GM19452 (cell line): ENCODE results near the gene COL28A1.

ENCODE experiments used
- ATAC-seq: cut with Tn5 transposase; IDR thresholded peaks from one replicate; pipeline ENCODE4 v1.9.1; 2021; ENCODE audit not compliant: unreplicated experiment

Gene COL28A1

DNA sequence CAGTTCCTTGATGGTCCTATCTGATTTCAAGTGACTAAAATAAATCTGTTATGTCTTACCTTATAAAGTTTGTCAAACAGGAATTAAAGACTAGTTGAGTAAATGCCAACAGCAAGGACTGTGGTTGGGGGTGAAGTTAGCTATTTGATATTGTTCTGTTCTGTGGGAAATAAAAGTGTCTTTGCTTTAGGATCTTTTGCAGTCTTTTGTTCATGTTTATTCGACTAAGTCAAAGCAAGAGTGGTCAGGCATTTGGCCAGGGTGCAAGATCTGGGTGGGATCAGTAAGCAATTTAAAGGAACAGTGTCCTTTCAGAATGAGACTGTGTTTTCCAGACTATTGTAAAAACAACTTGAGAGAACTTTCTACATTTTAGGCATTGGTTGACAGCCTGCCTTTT lies at the start of gene COL28A1:
Gene COL28A1, minus strand, starts transcription at position 183 of the 400 bp plus-strand sequence. CDS start 2,998 bp downstream, outside the sequence.
- no peak for ATAC-seq

DNA sequence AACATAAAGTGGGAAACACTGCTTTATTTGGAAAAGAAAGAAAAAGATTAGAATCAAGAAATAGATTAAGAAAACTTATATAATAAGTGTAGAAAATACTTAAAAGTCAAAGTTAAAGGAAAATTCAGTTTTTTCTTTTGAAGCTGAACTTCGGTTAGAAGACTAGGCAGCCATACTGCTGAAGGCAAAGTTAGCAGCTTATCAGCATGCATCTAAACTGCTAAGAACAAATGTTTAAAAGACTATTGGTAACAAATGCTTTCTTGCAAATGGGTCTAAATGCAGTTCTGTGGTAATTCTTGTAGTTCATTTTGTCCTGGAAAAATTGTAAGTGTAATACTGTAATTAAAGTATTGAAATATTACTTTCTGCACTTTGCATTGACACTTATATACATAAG lies 49.0 kb upstream of the COL28A1 start:
- ATAC-seq: no peak

DNA sequence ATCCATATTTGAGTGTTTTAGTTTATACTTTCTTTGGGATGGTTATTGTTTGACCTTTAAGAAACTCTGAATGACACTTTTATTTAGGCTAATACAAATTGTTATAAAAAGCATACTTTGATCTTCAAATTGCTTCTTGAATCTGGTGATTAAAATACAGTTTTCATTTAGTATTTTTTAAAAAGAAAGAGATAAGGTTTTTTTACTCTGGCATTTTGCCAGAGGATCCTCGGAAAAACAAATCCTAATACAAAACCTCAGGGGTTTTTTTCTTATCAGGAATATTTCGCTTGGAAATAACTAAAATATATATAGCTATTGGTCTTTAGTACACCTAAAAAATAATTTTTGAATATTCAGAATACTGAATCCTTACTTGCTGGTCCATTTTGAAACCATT lies 48.1 kb upstream of the COL28A1 start:
- no peak for ATAC-seq

DNA sequence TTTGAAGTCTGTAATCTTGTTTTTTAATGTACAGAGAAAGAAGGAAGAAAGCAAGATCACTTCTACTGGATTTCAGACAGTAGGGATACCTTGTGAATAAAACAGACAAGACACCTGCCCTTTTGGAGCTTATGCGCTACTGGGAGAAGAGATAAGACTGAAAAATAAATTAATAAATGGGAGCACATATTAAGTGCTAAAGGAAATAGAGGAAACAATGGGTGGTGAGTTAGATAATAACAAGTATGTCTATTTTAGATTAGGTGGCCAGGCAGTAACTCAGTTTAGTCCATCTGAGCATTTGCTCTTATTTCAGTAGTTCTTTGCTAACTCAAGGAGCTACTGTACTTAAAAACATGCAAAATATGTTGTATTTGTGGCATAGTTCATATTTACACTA lies 46.9 kb upstream of the COL28A1 start:
- ATAC-seq: no peak

DNA sequence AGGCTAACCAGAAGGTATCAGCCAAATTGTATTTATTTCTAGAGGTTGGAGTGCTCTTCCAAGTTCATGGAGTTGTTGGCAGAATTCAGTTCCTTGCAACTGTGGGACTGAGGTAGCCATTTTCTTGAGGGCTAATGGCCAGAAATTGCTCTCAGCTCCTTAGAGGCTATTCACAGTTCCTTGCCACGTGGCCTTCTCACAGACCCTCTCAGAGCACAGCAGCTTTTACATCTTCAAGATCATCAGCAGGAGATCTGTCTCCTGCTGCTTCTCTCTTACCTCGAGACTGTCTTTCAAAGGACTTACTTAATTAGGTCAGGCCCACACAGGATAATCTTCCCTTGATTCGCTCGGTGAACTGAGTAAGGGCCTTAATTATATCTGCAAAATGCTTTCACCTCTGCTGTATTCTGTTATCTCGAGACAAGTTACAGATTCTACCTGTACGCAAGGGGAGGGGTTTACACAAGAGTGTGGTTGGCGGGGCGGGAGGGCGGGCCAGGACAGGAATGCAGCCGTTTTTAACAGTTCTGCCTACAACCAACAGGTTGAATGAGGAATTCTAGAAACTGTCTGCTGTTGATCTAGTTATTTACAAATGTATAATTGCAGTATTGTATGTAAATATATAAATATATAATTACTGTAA lies 46.0 kb upstream of the COL28A1 start:
- ATAC-seq: no peak

DNA sequence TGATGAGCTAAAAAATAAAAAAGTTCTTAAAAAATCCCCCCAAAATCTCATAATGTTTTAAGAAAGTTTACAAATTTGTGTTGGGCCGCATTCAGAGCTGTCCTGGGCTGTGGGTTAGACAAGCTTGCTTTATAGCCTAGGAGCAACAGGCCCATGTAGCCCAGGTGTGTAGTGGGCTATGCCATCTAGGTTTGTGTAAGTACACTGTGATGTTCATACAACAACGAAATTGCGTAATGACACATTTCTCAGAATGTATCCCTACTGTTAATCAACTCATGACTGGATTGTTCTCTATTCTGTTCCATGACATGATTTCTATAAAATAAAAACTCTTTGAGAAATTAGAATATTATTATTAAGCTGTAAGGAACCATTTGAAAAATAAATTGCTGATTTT lies 44.0 kb upstream of the COL28A1 start:
- no peak for ATAC-seq

DNA sequence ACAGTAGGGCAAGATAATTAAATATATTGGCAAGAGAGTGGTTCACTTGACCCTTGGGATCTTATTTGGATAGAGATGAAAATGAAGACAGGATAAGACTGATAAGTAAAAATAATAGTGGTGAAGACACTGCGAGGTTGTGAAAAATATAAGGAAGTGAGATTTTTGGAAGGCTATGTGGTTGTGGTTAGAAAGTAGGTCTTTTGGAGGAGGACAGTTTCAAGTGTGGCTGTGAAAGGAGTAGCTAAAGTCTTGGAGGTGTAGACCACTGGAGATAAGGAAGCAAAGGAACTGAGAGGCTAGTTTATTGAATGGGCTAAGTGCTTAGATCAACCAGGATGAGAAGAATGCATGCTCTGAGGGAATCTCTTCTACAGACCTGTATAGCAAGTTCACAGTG lies 42.2 kb upstream of the COL28A1 start:
- ATAC-seq: no peak

DNA sequence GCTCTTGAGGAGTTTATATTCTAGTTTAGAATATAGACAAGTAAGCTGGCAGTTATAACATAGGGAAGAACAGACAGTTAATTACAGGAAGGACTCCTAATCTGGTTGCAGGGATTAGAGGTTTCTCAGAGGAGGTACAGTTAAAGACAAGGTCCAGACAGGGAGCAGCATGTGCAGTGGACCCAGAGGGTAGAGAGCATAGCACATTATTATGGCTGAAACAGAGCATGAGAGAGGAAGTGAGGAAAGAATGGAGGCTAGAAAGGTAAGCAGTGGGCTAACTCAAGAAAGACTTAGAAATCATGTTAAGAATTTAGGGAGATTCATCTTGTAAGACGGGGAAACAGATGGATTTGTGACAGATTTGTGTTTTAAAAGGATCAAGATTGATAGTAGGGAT lies 40.7 kb upstream of the COL28A1 start:
- no peak for ATAC-seq

DNA sequence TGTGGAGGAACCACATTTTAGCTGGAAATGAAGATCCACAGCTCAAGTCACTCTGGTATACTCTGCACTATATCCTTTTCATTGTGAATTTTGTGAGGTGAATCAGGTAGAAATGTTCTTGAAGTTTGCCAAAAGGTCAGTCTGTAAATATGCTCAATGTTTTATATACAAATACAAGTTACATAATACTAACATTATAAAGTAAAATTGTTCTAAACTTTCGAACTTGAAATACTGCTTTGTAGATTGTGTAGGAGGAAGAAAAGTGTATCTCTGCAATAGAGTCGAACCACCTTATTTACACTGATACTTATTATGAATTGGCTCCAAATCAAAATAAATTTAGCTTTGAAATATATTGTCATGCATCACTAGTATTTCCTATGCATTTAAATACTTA lies 38.0 kb upstream of the COL28A1 start:
- no peak for ATAC-seq

DNA sequence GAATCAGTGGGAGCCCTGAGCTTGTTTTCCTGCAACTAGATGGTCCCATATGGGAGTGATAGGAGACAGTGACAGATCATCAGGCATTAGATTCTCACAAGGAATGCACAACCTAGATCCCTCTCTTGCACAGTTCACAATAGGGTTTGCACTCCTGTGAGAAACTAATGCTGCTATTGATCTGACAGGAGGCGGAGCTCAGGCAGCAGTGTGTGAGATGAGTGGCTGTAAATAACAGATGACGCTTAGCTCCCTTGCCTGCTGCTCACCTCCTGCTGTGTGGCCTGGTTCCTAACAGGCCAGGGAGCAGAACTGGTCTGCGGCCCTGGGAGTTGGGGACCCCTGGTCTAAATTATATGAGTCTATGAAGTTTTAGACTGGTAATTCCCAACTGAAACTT lies 34.9 kb upstream of the COL28A1 start:
- ATAC-seq: no peak

DNA sequence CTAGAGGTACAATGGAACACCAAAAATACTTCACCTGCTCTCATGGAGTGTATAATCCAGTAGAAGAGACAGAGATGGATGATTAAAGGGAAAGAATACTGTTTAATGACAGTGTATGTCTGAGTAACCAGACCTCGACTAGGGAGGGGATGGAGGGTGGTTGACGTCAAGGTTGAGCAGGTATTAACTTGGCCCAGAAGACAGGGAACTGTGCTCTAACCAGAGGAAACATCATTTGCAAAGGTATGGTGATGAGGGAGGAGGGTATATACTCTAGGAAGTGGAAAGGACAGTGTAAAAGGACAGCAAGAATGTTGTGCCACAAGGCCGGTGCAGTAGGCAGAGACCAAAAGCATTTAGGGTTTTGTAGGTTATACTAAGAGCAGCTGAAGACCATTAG lies 33.9 kb upstream of the COL28A1 start:
- no peak for ATAC-seq

DNA sequence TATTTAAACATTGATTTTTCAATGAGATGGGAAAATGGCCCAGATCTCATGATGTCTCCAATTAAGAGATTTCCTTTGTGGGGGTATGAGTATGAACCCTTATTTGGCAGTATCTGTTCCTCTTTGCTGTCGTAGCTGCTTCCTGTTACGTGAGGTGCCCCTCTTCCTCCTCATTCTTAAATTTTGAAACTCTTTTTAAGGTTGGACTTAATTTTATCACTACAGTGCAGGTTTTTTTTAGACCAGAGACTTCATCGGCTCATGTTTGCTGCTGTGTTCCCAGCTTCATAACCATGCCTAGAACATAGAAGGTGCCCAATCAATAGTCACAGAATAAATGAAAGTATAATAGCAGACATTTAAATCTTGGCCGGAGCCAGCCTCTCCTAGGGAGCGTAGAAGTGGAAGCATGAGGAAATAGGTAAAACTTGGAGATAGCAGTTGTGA lies 33.4 kb upstream of the COL28A1 start:
- ATAC-seq: peak; percentile 40

DNA sequence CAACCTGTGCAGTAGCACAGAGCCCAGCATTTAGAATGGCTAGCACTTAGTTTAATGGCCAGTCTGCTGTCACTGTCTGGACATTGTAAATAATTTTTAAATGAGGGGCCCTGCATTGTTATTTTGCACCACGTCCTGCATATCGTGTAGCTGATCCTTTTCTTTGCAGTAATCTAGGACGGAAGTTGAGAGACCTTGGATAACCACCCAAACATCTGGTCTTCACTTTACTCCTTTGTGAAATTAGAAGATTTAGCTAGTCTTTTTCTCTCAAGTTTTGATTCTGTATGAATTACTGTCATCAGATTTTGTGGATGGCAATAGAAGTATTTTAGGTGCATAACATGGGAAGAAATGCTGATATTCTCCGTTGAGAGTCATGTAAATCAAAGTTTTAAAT lies 32.9 kb upstream of the COL28A1 start:
- no peak for ATAC-seq

DNA sequence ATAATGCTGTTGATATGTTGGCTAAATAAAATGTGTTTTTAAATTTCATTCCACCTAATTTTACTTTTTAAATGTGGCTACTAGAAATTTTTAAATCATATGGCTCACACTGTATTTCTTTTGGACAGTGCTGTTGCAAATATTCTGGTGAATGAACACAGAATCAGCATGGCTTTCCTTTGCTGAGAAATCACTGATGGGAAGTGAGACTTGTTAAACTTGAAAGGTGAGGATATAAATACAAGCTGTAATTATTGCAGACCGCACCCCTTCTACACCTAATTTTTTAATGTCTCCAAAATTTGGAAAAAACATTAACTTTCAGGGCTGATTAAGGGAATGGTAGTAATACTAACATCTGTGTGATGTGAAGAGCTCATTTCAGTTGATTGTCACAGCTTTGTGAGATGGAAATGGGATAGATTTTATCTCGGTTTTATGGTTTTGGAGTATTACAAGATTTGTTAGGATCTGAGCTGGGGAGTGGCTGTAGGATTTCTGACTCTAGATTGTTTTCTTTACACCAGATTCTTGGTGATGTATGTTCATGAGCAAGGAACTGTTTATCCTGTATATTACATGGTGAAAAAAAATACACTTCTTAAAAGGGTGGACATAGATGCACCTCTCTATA lies 32.3 kb upstream of the COL28A1 start:
- ATAC-seq: no peak

DNA sequence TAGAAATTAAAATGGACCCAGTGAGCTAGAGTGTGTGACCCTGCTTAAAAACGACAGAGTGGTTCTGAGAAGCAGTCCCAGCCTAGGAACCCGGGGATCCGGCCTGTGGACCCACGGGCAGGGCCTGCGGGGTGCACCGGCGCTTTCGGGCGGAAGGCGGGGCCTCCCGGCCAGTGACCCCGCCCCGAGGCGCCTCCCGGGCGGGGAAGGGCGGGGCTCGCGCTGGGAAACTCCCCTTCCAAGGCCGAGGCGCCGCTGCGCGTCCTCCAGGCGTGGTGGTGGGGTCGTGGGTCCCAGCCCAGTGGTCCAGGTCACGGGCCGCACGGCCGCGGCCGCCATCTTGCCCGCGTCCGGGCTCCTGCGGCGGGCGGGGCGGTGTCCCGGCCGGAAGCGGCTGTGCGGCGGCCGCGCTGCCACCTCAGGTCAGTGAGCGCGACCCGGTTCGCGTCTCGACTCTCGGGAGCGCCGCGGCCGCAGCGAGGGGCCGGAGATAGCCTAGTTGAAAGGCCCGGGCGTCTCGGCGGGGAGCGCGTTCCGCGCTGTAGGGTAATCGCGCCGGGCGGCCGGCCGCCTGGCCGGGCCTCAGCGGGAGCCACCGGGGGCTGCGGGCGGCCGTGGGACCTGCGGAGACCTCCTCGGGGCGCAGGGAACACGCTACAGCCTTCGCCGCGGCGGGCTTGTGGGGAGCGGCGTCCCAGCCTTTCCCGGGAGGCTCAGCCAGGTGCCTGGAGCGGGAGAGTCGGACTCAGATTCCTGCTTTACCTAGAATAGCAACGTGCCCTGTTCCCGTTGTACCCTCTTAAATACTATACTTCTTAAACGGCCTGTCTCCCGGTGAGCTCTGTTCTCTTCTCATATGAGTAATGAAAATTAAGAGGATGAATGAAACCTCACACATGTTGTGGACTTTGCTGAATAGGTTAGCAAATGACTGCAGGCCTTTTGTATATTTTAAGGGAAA lies 31.3 kb upstream of the COL28A1 start, which contains the start of gene MIOS:
Gene MIOS, plus strand, starts transcription at position 234 of the 961 bp plus-strand sequence. CDS start 5,592 bp downstream, outside the sequence.
- peak; percentile 68 for ATAC-seq

DNA sequence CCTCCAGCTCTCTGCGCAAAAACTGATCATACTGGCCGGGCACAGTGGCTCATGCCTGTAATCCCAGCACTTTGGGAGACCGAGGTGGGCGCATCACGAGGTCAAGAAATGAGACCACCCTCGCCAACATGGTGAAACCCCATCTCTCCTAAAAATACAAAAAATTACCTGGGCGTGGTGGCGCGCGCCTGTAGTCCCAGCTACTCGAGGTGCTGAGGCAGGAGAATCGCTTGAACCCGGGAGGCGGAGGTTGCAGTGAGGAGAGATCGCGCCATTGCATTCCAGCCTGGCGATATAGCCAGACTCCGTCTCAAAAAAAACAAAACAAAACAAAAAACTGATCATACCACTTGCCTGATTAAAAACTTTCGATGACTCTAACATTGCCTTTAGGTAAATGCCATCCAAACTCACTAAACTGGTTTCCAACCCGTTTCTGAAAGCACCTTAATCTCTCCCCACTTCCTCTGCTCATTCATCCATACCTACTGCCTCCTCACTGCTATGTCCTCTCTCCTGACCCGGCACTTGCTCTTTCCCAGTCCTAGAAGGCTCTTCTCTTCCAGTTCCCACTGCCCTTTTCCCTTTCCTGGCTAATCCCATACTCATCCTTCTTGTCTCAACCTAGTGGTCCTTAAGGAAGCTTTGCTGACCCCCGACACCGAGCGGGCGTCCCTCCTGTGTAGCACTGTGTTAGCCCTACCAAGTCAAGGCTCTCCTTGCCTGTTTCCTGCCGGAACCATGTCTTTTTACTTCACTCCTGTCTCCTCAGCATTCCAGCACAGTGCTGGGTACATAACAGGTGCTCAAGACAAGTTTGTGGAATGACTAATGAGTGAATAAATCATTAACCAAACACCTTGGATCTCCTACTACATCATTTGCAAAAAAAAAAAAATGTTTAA lies 30.3 kb upstream of the COL28A1 start:
- peak; percentile 39 for ATAC-seq

DNA sequence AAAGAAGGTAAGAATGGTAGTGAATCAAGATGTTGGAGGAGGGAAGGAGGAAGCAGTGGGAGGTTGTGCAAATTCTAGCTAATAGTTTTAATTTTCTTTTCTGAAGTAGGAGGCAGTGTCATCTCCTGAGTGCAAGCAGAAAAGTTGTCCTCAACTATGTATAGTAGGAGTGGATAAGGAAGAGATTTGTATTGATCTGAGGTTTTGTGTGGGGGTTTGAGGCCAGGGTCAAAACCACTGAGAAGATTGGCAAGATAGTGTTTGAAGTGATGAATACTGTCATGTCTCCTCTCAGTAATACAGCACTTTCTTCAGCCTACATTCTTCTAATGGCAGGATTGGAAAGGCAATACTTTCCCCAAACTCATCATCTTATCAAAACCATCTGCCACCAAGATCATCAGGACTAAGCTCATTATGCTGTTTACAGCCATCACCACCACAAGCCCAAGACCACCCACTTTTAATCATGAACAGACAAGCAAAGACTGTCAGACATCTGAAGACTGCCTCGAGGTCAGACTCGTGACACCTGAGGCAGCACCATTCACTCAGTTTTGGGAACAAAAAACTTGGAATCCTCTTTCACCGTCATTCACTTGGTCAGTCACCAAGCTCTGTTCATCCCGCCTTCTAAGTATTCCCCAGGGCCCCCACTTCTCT lies 29.5 kb upstream of the COL28A1 start:
- no peak for ATAC-seq

DNA sequence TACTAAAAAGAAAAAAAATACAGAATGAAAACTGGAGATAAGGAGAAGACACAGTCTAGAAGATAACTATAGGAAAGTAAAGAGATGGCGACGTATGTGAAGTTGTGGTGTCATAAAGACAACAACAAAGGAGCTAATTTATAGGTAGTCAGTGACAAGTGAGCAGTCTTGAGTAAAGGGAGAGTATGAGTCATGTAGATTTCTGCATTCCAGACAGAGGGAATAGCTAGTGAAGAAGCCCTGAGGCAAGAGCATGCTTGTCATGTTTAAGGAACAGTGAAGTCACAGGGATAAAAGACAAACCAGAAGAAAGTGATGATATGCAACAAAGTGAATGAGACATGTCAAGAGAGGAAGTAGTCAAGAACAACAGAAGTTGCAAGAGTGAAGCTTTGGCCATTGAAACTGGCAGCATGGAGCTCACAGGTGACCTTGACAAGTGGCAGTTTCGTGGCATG lies 28.7 kb upstream of the COL28A1 start:
- no peak for ATAC-seq

DNA sequence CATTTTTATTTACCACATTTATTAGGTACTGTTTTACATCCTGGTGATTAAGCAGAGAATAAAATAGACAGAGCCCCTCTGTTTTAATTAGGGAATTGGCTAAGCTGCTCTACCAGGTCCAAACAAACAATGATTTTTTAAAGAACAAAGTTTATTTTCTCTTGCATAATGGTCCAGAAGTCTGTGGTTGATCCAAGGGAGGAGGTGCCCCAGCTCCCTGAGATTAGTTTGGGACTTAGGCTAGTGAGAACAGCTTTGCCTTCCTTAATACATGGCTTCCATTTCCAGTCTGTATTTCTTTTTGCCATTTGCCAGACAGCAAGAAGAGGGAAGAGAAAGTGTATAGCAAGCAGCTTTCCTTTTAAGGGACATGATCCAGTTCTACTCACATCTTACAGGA lies 28.1 kb upstream of the COL28A1 start:
- no peak for ATAC-seq

DNA sequence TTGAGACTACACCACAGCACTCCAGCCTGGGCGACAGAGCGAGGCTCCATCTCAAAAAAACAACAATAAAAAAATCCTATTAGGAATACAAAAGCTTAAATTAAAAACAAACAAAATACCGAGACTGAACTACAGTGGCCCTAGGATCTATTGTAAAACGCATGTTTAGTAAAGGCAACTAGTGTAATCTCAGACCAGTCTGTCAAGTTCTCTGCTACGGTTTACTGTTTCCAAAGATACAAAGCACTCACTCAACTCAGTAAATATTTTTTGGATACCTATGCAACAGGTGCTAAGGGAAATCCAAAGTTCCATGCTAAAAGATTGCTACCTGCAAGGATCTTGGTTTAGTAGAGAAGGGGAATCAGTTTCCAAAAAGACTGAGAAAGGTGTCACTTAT lies 27.6 kb upstream of the COL28A1 start:
- no peak for ATAC-seq
